ENCODE results near the gene HOXC5. TPM values are rescaled to one million over a fixed set of nuclear protein-coding genes. Genes with fewer than 3 reads are reported as not detected.

Gene HOXC5
- total and polyA plus RNA-seq, 2 donors (not counting 1 experiment from before 2014, with no cell fraction given): not detected

- no peak overlapping the region for H2AFZ ChIP-seq (ENCODE audit: insufficient read depth, low read depth, low read length, poor library complexity, severe bottlenecking)
- H4K20me1 ChIP-seq (ENCODE audit: control insufficient read depth, insufficient read depth, low read length, poor library complexity, severe bottlenecking): no peaks in the 10 kb centered on the region
- POLR2A ChIA-PET: no interaction called here
- no peaks in the 10 kb centered on the region for H3K79me2 ChIP-seq (ENCODE audit: control insufficient read depth, insufficient read depth, low read length)
- no peak for ATAC-seq (ENCODE audit: low read depth)
- no peaks in the 10 kb centered on the region for H3K36me3 ChIP-seq (replicated peaks in 1 of 2; ENCODE audit: control extremely low read depth in 1 of 2, control insufficient read depth in 1 of 2, extremely low read depth in 1 of 2, insufficient read depth in 2 of 2, low read length in 1 of 2)
- TF ChIP-seq CTCF (IDR thresholded peaks at IDR 0.05): no peak
- TF ChIP-seq EZH2 (IDR thresholded peaks at IDR 0.05; ENCODE audit: borderline replicate concordance, insufficient read depth, low read depth, low read length, poor library complexity, severe bottlenecking): no peak
- Mint-ChIP-seq H3K4me1 (peaks cover 17% of the 10 kb centered on the region), H3K27me3 (peaks cover 75% of the 10 kb centered on the region), H3K27ac (no peak overlapping the region), H3K9me3 (ENCODE audit: insufficient read depth) (no peaks in the 10 kb centered on the region), H3K4me3 (no peak overlapping the region)
- CTCF ChIA-PET: interaction anchor here (0.5 to 1.6 kb wide), 4 partner anchors 154 to 271 kb away, joined by 3 to 5 read pairs (median 4); no protein-coding TSS in a partner anchor
- no peak overlapping the region for H3K9ac ChIP-seq (ENCODE audit: low read length)
- peaks cover 0 to 31% (median 4%) of the 10 kb centered on the region in 3 donors for H3K9me3 ChIP-seq (ENCODE audit: control extremely low read depth in 1 of 3, control insufficient read depth in 2 of 3, insufficient read depth in 1 of 3, low read length in 2 of 3)
- peaks cover 0 to 92% (median 60%) of the 10 kb centered on the region in 4 experiments for H3K27me3 ChIP-seq (replicated peaks in 1 of 4; ENCODE audit: control extremely low read depth in 1 of 4, control insufficient read depth in 3 of 4, insufficient read depth in 4 of 4, low read length in 3 of 4)
- DNase-seq: no peak
- no peak overlapping the region for H3K27ac ChIP-seq (ENCODE audit: low read length in 2 of 2)
- H3K4me3 ChIP-seq (ENCODE audit: control extremely low read depth in 1 of 5, extremely low read depth in 1 of 5, insufficient read depth in 1 of 5, low read depth in 2 of 5, low read length in 4 of 5): no peak overlapping the region
- no CpG with 5 or more reads among the region's 14 CpGs for WGBS (ENCODE audit: insufficient coverage)
- peaks cover 23 to 27% of the 10 kb centered on the region in 2 donors for H3K4me1 ChIP-seq (ENCODE audit: control insufficient read depth in 2 of 2, insufficient read depth in 2 of 2, low read length in 2 of 2)
- intact Hi-C loops (cut with micrococcal nuclease): no loop called here
- H3K4me2 ChIP-seq (replicated peaks; ENCODE audit: low read depth, low read length, poor library complexity, severe bottlenecking): no peak overlapping the region
Observed at GRCh38 chr12:54037360-54038283, 4.8 kb downstream of the HOXC5 start.
